Gastrocnemius medialis (tissue), 4 donors: ENCODE results near the gene NSFL1C.

Experiments
- POLR2A ChIP-seq, 2 donors: fragments of 450-650 bp; IDR thresholded peaks; one replicate each; pipeline ENCODE4 v1.6.1; 2017; ENCODE audit warnings: antibody characterized with exemption in 2 of 2, mild to moderate bottlenecking in 2 of 2, moderate library complexity in 2 of 2
- TF ChIP-seq, protein P1 (sequence below), 5 experiments: fragments of 450-650 bp in 3 of 5; fragments of 200-600 bp in 2 of 5; sonication (generic) in 2 of 5; IDR thresholded peaks in 4 of 5; conservative IDR thresholded peaks in 1 of 5; 1 replicate in 4 of 5; 2 replicates in 1 of 5; pipeline ENCODE4 v1.5.1; 2016 to 2019; ENCODE audit warnings: antibody characterized with exemption in 5 of 5, mild to moderate bottlenecking in 3 of 5, moderate library complexity in 3 of 5

GRCh38 chr20:1463971-1464570, 2.6 kb downstream of the NSFL1C start:
- TF ChIP-seq, protein P1, sequence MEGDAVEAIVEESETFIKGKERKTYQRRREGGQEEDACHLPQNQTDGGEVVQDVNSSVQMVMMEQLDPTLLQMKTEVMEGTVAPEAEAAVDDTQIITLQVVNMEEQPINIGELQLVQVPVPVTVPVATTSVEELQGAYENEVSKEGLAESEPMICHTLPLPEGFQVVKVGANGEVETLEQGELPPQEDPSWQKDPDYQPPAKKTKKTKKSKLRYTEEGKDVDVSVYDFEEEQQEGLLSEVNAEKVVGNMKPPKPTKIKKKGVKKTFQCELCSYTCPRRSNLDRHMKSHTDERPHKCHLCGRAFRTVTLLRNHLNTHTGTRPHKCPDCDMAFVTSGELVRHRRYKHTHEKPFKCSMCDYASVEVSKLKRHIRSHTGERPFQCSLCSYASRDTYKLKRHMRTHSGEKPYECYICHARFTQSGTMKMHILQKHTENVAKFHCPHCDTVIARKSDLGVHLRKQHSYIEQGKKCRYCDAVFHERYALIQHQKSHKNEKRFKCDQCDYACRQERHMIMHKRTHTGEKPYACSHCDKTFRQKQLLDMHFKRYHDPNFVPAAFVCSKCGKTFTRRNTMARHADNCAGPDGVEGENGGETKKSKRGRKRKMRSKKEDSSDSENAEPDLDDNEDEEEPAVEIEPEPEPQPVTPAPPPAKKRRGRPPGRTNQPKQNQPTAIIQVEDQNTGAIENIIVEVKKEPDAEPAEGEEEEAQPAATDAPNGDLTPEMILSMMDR (IDR thresholded peaks at IDR 0.05 in 4 of 5, conservative IDR thresholded peaks at IDR 0.05 in 1 of 5) = no peak
- TF ChIP-seq POLR2A (IDR thresholded peaks at IDR 0.05) = no peak
